HCT116 (cell line): ENCODE results near the gene GOLGA6A. TPM values are rescaled to one million over a fixed set of nuclear protein-coding genes. Genes with fewer than 3 reads are reported as not detected.
A peak's percentile ranks its signal among the peaks of the same experiment; 100 is the strongest.

Experiments used
- ATAC-seq: fragments of 200-7000 bp; cut with Tn5 transposase; 2 replicates; pipeline ENCODE4 v1.9.1; 2020; ENCODE audit warnings: mild to moderate bottlenecking, moderate library complexity
- BruUV-seq: library from RNA; stranded (reverse); fragments of 400-500 nt; replicated peaks from 2 replicates; lab custom pipeline; 2021; lab: Mats Ljungman, UMichigan
- CTCF ChIA-PET: fragments of 300-600 bp; sonication (Branson Sonifier 250); formaldehyde crosslinking; loops from one replicate; lab custom pipeline; 2021; ENCODE audit warnings: antibody characterized with exemption; lab: Charles Lee
- POLR2A ChIA-PET: fragments of 300-600, 350-600 bp; sonication (Branson Sonifier 250); formaldehyde crosslinking; loops from one replicate; lab custom pipeline; 2021; ENCODE audit warnings: antibody characterized with exemption; lab: Charles Lee
- RAD21 ChIA-PET, 2 experiments: fragments of 300-600 bp; sonication (Branson Sonifier 250); formaldehyde crosslinking; loops; one replicate each; lab custom pipeline; 2023; ENCODE audit warnings: low total read pairs in 2 of 2; ENCODE audit not compliant: uncharacterized antibody in 2 of 2, unreplicated experiment in 2 of 2, low non-redundant PET in 1 of 2; lab: Charles Lee
- DNase-seq: peaks from one replicate; pipeline ENCODE4 v3.0.0-alpha.2; 2010; ENCODE audit warnings: low read depth, low spot score
- H2AFZ ChIP-seq: fragments of 200-600 bp; shearing (Covaris generic), sonication (generic); 2 replicates; pipeline ENCODE4 v1.6.1; 2017; ENCODE audit warnings: low read depth, mixed run types, mixed read lengths, antibody characterized with exemption, low read length; ENCODE audit not compliant: poor library complexity, severe bottlenecking
- H3K27ac ChIP-seq: 2 replicates; pipeline ENCODE4 v1.5.1; 2012; ENCODE audit warnings: low read depth, low read length
- H3K27me3 ChIP-seq: fragments of 200-600 bp; sonication (generic); 2 replicates; pipeline ENCODE4 v1.6.1; 2016; ENCODE audit warnings: mixed run types, low read length, mixed read lengths; ENCODE audit not compliant: insufficient read depth
- H3K36me3 ChIP-seq, 2 experiments: fragments of 200-500 bp in 1 of 2; fragments of 200-600 bp in 1 of 2; sonication (Bioruptor generic) in 1 of 2; sonication (generic) in 1 of 2; 2 replicates each; pipeline versions ENCODE4 v1.5.1 to v1.6.1; 2014 to 2016; ENCODE audit warnings: low read length in 2 of 2, inconsistent platforms in 1 of 2, mixed read lengths in 1 of 2, mixed run types in 1 of 2; ENCODE audit not compliant: insufficient read depth in 2 of 2, control insufficient read depth in 1 of 2
- H3K4me1 ChIP-seq, 2 experiments: fragments of 200-600 bp in 1 of 2; sonication (generic) in 1 of 2; 2 replicates each; pipeline versions ENCODE4 v1.5.1 to v1.6.1; 2012 to 2017; ENCODE audit warnings: low read length in 2 of 2, inconsistent platforms in 1 of 2, mild to moderate bottlenecking in 1 of 2, mixed read lengths in 1 of 2, mixed run types in 1 of 2, moderate library complexity in 1 of 2; ENCODE audit not compliant: insufficient read depth in 2 of 2, control insufficient read depth in 1 of 2
- H3K4me2 ChIP-seq: fragments of 200-600 bp; sonication (generic); 2 replicates; pipeline ENCODE4 v1.6.1; 2017; ENCODE audit warnings: mixed run types, low read length, mixed read lengths
- H3K4me3 ChIP-seq, 2 experiments: fragments of 200-600 bp in 1 of 2; sonication (generic) in 1 of 2; replicated peaks in 1 of 2; 2 replicates each; pipeline ENCODE4 v1.5.1; 2011 to 2016; ENCODE audit warnings: low read length in 2 of 2, control low read depth in 1 of 2, low read depth in 1 of 2, mild to moderate bottlenecking in 1 of 2, mixed read lengths in 1 of 2, mixed run types in 1 of 2
- H3K79me2 ChIP-seq: fragments of 200-600 bp; sonication (generic); 2 replicates; pipeline ENCODE4 v1.6.1; 2017; ENCODE audit warnings: mild to moderate bottlenecking, mixed run types, low read length, moderate library complexity, mixed read lengths; ENCODE audit not compliant: insufficient read depth
- H3K9ac ChIP-seq: fragments of 200-600 bp; sonication (generic); 2 replicates; pipeline ENCODE4 v1.6.1; 2016; ENCODE audit warnings: low read length, mixed read lengths
- H3K9me2 ChIP-seq: fragments of 200-600 bp; sonication (generic), shearing (Covaris generic); 2 replicates; pipeline ENCODE4 v1.6.1; 2017; ENCODE audit warnings: mixed run types, mild to moderate bottlenecking, moderate library complexity; ENCODE audit not compliant: insufficient read depth
- H3K9me3 ChIP-seq, 2 experiments: fragments of 200-500 bp in 1 of 2; fragments of 200-600 bp in 1 of 2; sonication (Bioruptor generic) in 1 of 2; sonication (generic) in 1 of 2; 2 replicates each; pipeline ENCODE4 v1.6.1; 2014 to 2017; ENCODE audit warnings: low read length in 2 of 2, mixed read lengths in 2 of 2, inconsistent platforms in 1 of 2, low read depth in 1 of 2, mild to moderate bottlenecking in 1 of 2, mixed run types in 1 of 2, moderate library complexity in 1 of 2; ENCODE audit not compliant: control insufficient read depth in 1 of 2, insufficient read depth in 1 of 2
- H4K20me1 ChIP-seq: fragments of 200-600 bp; sonication (generic), shearing (Covaris generic); 2 replicates; pipeline ENCODE4 v1.6.1; 2017; ENCODE audit warnings: mixed run types, mild to moderate bottlenecking, moderate library complexity; ENCODE audit not compliant: insufficient read depth
- CEBPB ChIP-seq: IDR thresholded peaks from 2 replicates; pipeline ENCODE4 v1.6.1; 2012; ENCODE audit warnings: low read depth
- CTCF ChIP-seq, 3 experiments: fragments of 200-600 bp in 1 of 3; sonication (generic) in 1 of 3; IDR thresholded peaks in 2 of 3; conservative IDR thresholded peaks in 1 of 3; 2 replicates each; pipeline ENCODE4 v1.5.1; 2012 to 2017; ENCODE audit warnings: low read depth in 2 of 3, low read length in 2 of 3, antibody characterized with exemption in 1 of 3, borderline replicate concordance in 1 of 3, control low read depth in 1 of 3, mild to moderate bottlenecking in 1 of 3, mixed read lengths in 1 of 3, mixed run types in 1 of 3, moderate library complexity in 1 of 3; ENCODE audit not compliant: insufficient read depth in 1 of 3
- ELF1 ChIP-seq: IDR thresholded peaks from 2 replicates; pipeline ENCODE4 v1.6.1; 2012; ENCODE audit warnings: low read depth, borderline replicate concordance
- EZH2 ChIP-seq: fragments of 200-600 bp; sonication (generic); IDR thresholded peaks from 2 replicates; pipeline ENCODE4 v1.6.1; 2017; ENCODE audit warnings: antibody characterized with exemption, mixed run types
- JUND ChIP-seq: IDR thresholded peaks from 2 replicates; pipeline ENCODE4 v1.6.1; 2012
- POLR2AphosphoS5 ChIP-seq: IDR thresholded peaks from 2 replicates; pipeline ENCODE4 v1.6.1; 2011; ENCODE audit warnings: mild to moderate bottlenecking, low read depth, low read length, moderate library complexity
- REST ChIP-seq: IDR thresholded peaks from 2 replicates; pipeline ENCODE4 v1.6.1; 2012; ENCODE audit warnings: low read depth
- SRF ChIP-seq: IDR thresholded peaks from 2 replicates; pipeline ENCODE4 v1.6.1; 2012; ENCODE audit warnings: low read depth
- YY1 ChIP-seq: IDR thresholded peaks from 2 replicates; pipeline ENCODE4 v1.6.1; 2011; ENCODE audit warnings: low read length, low read depth, moderate library complexity, mild to moderate bottlenecking; ENCODE audit not compliant: insufficient replicate concordance; ENCODE audit errors: extremely low read depth
- ZFX ChIP-seq: fragments of 450-650 bp; IDR thresholded peaks from 2 replicates; pipeline ENCODE4 v1.6.1; 2017
- ZNF274 ChIP-seq: fragments of 200-500 bp; sonication (Bioruptor generic); IDR thresholded peaks from 2 replicates; pipeline ENCODE4 v1.6.1; 2014; ENCODE audit warnings: mild to moderate bottlenecking, low read depth, low read length, inconsistent platforms
- intact Hi-C: fragments of 100-400 bp; cut with micrococcal nuclease; formaldehyde crosslinking; loops from 2 replicates; pipeline ENCODE4 v1.10.0; 2022
- total RNA-seq: library from RNA; stranded (reverse); gene quantifications from one replicate; pipeline ENCODE4 v1.2.1, GENCODE V29; 2021; ENCODE audit not compliant: unreplicated experiment

GOLGA6A gene
- total RNA-seq, 1 experiment from 2014 or later: 0.39 TPM

- Histone ChIP-seq H3K9me2 (no peaks in the 10 kb centered on the region), H2AFZ (peak overlapping the region; percentile 83), H3K4me2 (peak overlapping the region; percentile 69), H4K20me1 (no peaks in the 10 kb centered on the region)
- TF ChIP-seq YY1 (no peak), REST (no peak), POLR2AphosphoS5 (no peak), CTCF (IDR thresholded peaks at IDR 0.05 in 2 of 3, conservative IDR thresholded peaks at IDR 0.05 in 1 of 3; ENCODE audit: borderline replicate concordance in 1 of 3, insufficient read depth in 1 of 3, low read depth in 2 of 3, low read length in 2 of 3) (no peak), EZH2 (no peak), JUND (no peak), ZNF274 (no peak), SRF (no peak), ELF1 (no peak), CEBPB (no peak), ZFX (no peak)
- TF ChIP-seq, all 23 proteins: peak for 0
- Histone ChIP-seq H3K9me3 (no peaks in the 10 kb centered on the region), H3K27me3 (no peaks in the 10 kb centered on the region), H3K9ac (no peak overlapping the region), H3K4me3 (no peak overlapping the region), H3K4me1 (peaks cover 6 to 19% of the 10 kb centered on the region in 2 experiments; a peak in 3 of 4 replicates), H3K36me3 (no peaks in the 10 kb centered on the region), H3K79me2 (no peaks in the 10 kb centered on the region), H3K27ac (no peak overlapping the region)
- CTCF ChIA-PET: interaction anchor here (0.7 to 5.3 kb wide), 11 partner anchors 9 to 322 kb away, joined by 4 to 90 read pairs (median 6); partner anchors contain the start of gene PML
- DNase-seq (no peak), ATAC-seq (no peak)
- POLR2A ChIA-PET: interaction anchor here (1.2 kb wide), 1 partner anchor 10 kb away, joined by 3 read pairs; no protein-coding TSS in a partner anchor
- RAD21 ChIA-PET: interaction anchor here (1.0 to 1.8 kb wide), 7 partner anchors 81 to 270 kb away, joined by 3 to 9 read pairs (median 6); no protein-coding TSS in a partner anchor
- BruUV-seq: no TSS peak
- intact Hi-C loops: loop anchor here (5.0 kb wide), 1 partner anchor 249 kb away; no protein-coding TSS in a partner anchor
Measured at GRCh38 chr15:74053517-74053916, 28.8 kb downstream of the GOLGA6A start.
